GM21825 (cell line): ENCODE measurements around the gene LPP.

Experiments
- ATAC-seq: cut with Tn5 transposase; IDR thresholded peaks from one replicate; pipeline ENCODE4 v1.9.1; 2021; ENCODE audit warnings: mild to moderate bottlenecking, moderate library complexity; ENCODE audit not compliant: unreplicated experiment

The LPP gene

DNA sequence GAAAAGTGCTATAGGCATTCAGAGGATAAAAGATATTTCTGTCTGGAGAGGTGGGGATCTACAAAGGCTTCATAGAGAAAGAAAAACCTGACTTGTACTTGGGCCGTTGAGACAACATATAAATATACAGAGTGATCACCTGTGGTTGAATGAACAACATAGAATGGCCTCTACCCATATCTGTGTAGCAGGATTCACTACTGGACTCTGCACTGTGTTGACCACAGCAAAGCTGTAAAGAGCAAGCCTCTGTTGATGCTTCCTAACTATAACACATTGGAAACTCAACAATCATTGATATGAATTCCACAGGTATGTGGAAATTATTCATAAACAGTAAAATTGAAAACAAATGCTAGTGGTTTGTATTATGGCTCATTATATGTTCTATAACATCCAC is 19.1 kb upstream of the LPP start:
- no peak for ATAC-seq

DNA sequence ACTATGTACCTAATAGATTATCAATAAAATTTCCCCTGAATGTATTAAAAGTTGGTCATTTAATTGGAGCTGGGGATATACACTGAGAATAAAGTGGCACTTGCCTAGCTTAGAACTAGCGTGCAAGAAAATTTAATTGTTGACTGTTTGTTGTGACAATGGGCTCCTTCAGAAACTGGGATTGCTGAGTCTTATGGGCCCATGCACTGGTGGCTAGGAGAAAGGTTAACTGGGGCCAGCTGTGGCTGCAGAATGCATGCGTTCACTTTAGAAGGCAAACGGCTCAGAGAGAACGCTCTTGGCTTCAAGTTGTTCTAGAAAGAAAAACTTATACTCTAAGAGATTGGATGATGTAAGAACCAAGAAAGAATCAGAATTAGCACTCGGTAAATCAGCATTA is 18.7 kb upstream of the LPP start:
- ATAC-seq = no peak

DNA sequence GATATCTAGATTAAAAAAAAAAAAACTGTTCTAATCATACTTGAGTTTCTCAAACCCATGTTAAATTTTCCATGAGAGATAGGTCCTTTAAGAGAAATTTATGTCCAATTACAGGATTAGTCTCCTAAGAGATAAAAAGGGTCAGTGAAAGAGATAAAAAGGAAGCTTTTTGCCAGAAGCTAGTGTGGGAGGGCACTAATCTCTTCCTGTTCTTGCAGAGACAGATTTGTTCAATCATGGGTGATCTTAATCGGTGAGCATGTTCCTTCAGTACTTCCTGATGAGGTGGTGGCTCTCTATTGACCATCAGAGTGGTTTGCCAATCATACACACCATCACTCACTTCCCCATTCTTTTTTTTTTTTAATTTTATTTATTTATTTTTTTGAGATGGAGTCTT is 16.9 kb upstream of the LPP start:
- ATAC-seq = no peak

DNA sequence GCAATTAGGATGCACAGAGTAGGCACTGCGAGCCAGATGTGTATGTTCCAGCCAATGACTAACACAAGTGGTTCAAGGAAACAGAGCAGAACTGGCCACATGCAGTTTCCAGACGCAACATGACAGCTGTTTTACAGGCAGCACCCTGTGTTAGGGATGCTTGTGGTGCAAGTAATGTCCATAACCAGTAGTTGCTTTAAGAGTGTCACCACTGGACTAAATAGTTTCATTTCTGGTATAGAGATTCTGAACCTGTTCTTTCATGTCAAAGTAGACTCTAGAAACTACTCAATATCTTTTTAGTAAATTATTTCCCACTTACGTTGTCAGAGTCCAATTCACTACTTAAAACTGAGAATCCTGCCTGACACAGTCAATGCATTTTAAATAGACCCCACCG is 14.5 kb upstream of the LPP start:
- ATAC-seq = no peak

DNA sequence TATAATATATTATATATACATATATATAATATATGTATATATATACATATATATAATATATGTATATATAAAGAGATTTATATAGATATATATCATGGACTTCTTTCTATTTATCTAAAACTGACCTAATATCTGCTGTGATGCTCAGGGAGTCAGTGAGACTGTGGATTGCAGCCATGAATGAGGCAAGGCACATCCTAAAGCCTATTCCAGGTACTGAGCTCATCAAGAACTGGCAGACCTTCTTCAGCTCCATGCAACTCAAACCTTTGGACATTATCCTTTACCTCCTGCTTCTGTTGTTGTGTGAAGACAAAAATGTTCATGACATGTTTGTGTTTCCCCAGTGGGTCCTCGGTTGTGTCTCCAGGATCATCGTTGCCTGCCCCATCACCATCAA is 7.7 kb upstream of the LPP start:
- no peak for ATAC-seq

DNA sequence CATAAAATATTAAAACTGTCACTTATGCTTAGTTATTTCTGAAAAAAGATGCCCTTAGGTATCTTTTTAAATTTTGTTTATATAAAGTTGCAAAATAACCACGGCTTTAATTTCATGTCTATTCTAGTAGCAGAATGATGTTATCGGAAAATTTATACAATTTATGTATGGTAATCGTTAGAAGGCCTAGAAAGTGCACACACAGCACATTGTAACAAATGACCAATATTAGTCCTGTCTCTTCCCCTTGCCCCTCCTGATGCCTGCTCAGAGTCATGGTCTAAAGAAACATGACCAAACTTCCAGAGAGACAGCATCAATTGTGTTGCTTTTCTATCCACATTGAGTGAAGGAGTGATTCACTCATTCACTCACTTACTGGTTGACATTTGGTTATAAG is 6.2 kb upstream of the LPP start:
- ATAC-seq = no peak

DNA sequence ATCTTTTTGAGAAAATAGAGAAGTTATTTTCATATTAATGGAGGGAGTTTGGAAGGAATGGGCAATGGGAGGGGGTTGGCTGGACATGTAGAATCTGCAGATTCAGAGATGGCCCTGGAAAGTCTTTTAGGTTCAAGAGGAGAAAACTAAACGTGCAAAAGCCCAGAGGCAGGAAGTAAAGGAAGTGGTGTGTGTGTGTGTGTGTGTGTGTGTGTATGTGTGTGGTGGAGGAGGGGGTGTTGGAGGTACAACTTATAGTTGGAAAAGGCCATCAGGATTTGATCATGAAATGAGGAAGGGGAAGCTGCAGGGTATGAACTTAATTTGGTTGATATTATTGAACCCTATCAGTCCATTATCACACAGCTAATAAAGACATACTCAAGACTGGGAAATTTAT is 5.6 kb upstream of the LPP start:
- ATAC-seq = no peak

DNA sequence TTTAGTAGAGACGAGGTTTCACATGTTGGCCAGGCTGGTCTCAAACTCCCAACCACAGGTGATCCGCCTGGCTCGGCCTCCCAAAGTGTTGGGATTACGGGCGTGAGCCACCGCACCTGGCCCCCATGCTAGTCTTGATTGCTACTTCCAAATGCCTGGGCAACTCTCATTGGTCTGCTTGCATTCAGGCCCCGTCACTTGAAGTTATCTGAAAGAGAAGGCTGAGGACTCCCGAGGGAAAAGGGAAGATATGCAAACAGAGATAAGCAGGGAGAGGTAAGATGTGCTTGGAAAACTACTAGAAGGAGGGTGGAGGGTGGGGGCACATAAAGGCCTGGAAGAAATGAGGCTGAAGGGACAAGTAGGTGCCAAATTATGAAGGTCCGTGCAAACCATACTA is 4.4 kb upstream of the LPP start:
- ATAC-seq = no peak

DNA sequence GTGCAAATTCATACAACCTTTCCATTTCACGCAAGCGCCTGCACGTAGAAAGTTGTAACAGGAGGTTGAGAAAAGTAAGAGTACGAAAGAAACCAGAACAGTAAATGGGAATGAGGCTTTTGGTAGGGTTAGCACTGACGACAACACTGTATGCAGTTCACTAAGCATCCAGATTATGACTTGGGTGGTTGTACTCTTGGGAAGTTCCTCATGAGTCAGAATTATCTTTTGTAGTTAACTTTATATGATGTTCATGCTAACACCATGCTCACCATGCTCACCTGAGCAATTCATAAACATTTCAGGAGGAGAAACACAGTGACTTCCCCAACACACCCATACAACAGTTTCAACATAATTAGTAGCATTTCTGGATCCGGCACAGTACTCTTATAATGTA is 3.0 kb upstream of the LPP start:
- no peak for ATAC-seq

DNA sequence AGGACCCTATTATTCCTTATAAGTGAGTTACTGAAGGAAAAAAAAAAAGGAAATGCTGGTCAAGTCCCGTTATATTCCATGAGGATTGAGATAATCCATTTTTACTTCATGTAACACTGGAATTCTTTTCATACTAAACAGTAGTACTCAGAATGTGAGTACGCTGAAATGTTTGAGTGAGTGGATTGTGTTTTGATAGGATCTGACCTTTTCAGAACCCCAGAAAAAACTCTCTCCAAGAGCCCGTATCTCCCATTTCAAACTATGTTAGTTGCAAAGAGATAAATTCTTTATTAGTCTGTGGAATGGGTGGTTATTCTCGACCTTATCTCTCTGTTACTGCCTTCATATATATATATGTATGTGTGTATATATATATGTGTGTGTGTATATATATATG is 2.5 kb upstream of the LPP start:
- no peak for ATAC-seq

DNA sequence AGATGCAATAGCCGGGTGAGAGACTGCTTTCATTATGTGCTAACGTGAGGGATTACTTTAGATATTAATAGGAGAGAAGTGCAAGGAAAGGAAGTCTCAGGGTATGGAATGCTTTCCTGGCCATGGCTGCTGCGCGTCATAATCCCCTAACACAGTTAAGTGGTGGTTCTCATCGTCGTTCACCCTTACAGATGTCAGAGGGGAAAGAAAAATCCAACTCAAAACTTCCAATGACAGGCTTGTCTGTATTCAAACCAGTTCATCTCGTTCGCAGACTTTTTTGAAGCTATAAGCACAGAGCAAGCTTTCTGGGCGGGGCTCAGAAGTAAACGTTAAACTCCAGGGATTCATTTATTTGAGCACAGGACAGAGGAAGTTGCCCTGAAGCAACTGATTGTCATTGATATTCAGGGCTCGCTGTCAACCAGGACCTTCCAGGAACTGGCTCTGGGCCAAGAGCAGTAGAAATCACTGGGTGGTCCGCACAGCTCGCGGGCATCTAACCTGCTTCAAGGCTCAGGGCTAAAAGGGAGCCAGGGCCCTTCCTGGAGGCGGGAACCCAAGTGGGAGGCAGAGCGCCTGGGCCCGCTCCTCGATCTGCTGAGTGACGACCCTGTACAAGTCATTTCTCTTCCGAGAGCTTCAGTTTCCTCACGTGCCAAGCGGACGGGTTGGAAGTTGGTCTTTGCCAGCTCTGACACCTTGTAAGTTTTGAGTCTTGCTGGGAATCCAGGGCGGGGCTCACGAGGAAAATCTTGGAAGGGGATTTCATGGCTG is 1.1 kb upstream of the LPP start:
- ATAC-seq = no peak

DNA sequence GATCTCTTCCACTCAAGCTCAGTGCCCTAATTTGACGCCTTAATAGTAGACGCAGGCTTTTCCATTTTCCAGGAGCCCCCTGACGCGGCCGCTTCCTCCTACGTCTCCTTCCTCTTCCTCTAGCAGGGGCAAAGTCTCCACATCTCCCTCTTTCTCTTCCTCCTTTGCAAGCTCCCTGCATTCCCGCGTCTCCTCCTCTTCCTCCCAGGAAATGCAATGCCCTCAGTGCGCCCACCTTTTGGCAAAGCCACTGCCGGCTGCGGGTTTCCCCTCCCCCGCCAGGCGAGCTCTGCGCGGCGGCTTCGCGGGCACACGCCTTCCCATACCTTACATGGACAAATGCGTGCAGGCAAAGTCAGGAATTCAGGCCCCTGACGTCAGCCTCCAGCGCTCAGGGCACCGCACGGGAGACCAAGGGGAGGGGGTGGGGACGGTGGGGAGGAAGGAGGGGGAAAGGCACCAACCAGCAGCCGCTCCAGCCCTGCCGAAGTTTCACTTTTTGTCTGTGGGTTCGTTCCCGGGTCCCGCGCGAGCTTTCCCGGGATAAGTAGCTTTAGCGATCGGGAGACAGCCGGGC is 432 bp upstream of the LPP start:
- ATAC-seq = no peak

DNA sequence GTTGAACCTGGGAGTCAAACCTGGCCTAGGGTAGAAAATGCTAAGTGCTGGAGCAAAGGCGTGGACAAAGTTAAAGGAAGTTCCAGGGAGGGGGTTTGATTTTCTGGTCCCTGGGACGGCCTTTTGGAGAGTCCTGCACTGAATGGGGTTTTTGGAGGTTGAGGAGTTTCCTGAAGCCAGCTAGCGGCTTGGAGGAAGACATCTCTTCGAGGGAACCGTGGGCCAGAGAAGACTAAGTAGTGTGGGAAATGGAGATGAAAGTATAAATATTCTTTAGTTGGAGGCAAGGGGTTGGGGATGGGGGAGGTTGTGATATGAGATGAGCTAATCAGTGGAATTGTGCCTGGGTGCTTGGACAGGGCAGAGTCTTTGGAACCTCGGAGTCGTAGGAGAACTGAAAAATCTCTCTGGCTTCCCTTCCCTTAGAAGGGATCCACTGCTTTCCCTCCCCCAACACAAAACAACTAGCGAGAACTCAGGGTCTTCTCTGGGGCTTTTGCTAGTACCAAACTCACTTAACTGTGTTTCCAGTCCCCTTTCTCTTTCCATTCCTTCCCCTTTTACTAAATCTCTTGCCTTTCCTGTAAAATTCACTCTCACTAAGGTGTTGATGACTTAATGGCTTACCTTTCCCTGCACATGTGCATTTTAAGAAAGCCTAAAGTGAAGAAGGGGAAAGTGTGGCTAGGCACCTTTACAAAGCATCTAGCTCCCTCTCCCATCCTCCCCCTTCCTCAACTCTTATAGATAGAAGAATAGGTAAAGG is 1.0 kb downstream of the LPP start:
- no peak for ATAC-seq

DNA sequence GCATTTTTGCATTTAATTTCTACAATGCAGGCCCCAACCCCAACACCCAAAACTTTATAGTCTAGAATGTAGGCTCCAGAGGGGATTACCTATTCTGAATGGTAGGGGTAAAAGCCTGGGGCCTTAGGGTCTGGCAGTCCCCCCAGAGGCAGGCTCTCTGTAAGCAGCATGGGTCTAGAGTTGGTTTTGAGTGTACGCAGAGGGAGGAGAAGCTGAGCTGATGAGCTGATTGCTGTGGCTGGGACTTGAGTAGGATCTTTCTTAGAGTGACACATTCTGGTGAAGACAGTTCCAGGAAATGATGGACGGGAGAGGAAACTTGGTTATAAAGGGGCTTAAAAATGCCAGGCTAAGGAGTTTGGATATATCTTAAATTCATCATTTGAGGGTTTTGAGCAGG is 2.1 kb downstream of the LPP start:
- no peak for ATAC-seq

DNA sequence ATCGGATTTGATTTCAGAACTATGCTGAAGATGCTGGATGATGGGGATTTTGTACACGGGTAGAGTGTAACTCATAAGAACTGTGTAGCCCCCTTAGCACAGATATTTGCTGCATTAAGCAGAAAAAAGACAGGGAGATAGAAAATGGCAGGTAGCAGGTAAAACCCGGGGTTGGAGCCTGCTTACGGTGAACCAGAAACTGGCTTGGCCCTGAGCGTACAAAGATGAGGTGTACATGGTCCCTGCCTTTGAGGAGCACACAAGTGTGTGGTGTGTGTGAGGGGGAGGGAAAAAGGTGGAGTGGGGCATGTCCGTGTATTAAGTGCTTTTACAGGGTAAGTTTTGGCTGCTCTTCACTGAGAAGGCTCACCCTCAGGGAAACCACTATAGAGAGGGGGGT is 3.5 kb downstream of the LPP start:
- ATAC-seq = no peak

DNA sequence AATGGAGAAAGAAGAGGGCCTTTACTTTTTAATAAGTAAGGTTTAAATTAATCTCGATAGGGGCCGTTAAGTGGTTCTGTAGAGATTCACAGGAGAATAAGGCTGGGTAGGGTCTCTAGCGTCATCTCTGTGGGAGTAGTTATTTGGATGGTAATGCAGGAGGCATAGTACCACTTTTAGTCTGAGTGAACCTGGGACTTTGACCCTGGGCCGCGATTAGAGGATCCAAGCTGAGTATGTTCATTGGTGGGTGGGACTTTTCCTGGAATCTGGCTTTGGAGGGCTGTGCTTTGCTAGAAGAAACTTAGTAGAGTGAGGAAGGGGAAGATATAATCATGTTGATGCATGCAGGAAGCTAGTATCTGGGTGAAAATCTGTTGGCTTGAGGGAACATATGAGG is 4.0 kb downstream of the LPP start:
- ATAC-seq = no peak

DNA sequence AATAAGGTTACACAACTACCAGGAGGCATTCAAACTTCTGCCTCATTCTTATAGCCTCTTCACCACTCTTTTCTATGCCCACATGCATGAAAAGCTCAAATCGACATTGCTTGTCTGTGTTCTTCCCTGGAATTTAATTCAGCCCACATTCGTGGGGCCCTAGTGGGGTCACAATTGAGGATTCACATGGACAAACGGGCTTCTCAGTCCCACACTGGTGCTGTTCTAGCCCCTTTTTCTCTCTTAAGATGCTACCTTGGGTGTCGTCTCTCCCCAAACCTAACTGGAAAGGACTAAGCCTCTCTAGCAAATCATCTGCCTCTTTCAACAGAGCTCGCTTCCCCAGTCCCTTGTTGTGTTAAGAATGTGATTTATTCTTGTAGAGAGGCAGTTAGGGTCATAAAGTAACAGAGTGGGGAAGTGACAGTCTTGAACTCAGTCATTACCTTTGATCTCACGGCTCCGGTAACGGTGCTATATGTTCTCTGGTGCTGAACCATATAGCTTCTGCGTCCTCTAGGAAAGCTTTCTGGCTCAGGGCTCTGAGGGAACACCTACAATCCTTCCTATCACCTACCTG is 4.9 kb downstream of the LPP start:
- no peak for ATAC-seq

DNA sequence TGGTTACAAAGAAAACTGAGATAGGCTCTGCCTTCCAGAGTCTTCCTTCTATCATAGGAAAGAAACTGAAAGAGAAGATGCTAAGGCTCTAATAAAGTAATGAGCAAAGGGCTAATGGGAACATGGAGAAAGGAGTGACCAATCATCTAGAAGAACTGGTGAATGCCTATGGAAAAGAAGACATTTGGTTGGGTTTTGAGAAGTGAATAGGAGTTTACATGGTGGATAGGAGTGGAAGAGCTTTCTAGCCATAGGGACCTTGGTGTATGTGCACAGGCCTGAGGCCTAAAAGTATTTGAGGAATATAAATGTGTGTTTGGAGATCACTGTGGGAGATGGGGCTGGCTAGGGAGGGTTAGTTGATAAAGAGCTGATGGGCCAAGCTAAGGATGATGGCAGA is 6.8 kb downstream of the LPP start:
- no peak for ATAC-seq

DNA sequence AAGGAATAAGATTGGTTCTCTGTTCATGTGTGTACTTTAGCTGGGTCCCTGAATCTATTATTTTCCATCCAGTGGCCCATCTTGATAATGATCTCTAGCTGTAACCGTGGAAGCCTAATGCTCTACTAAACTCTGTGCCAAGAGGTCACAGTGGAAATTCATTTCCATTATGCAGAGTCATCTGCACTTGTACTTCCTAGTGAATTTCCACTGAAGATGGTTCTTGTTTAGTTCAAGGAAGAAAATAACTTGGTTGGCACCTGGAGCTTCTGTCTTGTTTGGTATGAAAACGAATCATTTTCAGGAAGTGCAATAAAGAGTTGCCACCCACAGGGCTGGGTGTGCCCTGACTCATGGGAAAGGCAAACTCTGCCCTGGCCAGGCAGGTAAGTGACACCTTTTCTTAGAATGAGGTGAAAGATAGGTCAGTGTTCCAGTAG is 10.3 kb downstream of the LPP start:
- no peak for ATAC-seq

DNA sequence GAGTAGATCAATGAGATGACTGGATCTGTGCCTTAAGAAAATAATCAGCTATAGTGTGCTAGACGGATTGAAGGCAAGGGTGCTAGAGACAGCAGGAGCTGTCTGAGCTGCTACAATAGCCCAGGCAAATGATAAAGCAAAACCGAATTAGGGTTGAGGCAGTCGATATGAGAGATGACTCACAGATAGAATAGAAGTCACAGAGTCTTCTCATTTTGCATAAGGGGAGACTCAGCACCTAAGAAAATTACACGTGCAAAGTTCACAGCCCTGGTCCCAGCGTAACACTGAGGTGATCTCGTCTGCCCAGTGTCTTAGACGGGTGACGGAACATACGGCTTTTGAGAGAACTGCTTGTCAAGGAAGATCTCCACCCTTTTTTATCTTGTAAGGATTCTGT is 11.6 kb downstream of the LPP start:
- ATAC-seq = no peak

DNA sequence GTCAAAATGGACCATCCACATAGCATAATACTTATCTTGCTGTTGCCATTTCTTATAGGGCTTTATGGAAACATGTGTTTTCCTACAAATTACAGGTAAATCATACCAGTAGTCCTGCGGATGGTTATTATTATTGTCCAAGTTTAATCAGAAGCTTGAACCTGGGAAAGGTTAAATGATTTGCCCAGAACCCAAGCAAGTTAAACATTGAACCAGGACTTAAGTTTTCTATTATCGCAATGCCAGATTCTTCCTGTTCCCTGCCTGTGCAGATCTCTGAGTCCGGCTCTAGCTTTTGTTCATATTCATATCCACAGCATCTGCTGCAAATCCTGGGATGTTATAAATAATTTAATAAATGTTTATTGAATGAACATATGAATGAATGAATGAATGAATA is 12.5 kb downstream of the LPP start:
- ATAC-seq = no peak

DNA sequence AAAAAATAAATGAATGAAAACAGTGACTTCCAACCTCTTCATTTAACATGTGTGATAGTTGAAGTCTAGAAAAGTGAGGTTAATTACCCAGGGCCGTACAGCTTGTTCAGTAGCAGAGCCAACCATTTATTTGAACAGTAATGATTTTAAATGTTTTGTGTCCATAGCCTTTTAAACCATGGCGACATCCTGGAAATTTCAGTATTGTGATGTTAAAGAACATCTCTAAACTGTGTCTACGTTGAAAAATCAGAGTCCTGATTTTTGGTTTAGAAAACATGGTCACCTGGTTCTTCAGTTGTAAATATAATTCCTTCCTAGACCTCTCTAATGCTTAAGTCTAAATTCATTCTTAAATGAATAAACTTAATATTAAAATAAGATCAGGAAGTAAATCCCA is 14.2 kb downstream of the LPP start:
- ATAC-seq = no peak
